SK-N-MC (cell line): ENCODE data around the gene CLIP2.

ENCODE experiments used
- EZH2 ChIP-seq: fragments of 200-600 bp; sonication (generic); IDR thresholded peaks from one replicate; pipeline ENCODE4 v1.6.1; 2017; ENCODE audit warnings: antibody characterized with exemption
- FOXP2 ChIP-seq: optimal IDR thresholded peaks from 2 replicates; pipeline ENCODE3; 2011; ENCODE audit warnings: mild to moderate bottlenecking, moderate library complexity; ENCODE audit not compliant: insufficient read depth; ENCODE audit errors: extremely low read length, control extremely low read depth
- POLR2AphosphoS5 ChIP-seq: IDR thresholded peaks from 2 replicates; pipeline ENCODE4 v1.6.1; 2012; ENCODE audit warnings: mild to moderate bottlenecking, low read depth, low read length, borderline replicate concordance

GRCh38 chr7:74344132-74344496 is 54.9 kb downstream of the CLIP2 start:
- TF ChIP-seq EZH2 (no peak), POLR2AphosphoS5 (no peak), FOXP2 (no peak)
